Measurements from ENCODE around the gene TBC1D22A.

The TBC1D22A gene

DNA sequence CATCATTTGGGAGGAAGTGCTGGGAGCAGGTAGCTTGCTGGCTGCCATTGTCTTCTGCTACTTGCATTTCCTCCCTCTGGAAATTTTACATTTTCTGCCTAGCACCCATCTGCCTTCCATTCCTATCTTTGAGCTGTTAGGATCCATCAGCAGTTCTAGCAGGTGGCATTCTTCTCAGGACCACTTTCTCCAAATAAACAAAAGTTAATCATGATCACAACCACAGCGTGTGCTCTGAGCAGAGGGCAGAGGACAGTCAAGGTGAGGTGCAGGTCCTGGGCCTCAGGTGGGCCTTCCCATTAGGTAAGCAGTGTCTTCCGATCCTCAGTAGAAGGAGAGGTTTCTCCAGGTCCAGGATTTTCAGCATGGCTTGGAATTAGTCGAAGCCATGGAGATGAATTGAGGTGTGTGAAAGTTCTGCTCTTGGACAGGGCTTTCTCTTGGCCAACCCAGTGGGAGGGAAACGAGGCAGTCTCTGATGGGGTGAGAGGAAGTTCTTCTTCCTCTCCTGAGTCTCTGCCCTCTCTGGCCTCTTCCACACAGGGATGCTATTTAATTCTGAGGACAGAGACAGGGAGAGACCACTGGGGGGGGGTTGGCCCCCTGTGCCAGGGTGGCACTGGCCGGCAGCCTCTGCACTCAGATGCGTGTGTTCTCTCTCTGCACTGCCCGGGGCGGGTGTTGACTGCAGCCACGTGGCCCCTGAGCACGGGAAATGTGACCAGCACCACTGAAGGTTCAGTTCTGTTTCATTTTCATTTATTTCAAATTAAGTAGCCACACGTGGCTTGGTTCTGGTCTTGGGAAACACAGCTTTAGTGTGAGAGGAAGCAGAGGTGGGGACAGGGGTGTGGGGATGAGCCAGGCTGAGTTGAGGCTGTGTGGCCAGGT, 170.8 kb downstream of the TBC1D22A start:
- peaks cover 33 to 55% of the 10 kb centered on the region in 2 donors for H3K36me3 Mint-ChIP-seq
- no peaks in the 10 kb centered on the region for H3K27me3 Mint-ChIP-seq
- DNase-seq (no peak), ATAC-seq (replicated peaks) (no peak)
- H3K9me3 Mint-ChIP-seq, result no peaks in the 10 kb centered on the region
- no peak overlapping the region for H3K4me3 Mint-ChIP-seq
- H3K27ac Mint-ChIP-seq, result no peak overlapping the region
- H3K4me1 Mint-ChIP-seq, result peaks cover 22 to 37% of the 10 kb centered on the region in 2 donors

DNA sequence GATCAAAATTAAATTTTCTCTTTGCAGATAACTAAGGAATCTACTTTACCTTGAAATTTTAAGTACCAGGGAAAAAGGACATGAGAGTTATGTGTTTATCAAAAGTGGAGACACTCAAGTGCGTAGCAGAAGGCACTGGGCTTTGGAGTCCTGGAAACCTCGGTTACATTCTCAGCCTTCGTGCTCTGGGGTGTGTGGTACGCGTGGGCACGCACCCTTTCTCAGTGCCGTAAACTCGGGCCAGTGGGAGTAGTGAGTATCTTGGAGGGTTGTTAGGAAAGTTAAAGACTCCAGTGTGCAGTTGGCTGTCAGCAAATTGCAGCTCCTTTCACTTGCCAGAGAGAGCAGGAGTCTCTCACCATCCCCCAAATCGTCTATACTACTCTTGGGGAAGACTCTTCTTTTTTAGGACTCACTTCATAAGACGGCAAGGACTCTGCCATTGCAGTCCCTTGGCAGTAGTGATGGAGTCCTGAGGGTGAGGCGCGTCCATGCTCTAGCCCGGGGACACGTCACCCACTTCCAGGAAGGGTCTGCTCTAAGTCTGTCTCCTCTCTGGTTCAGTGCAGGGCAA, 171.8 kb downstream of the TBC1D22A start:
- H3K4me3 Mint-ChIP-seq, result no peak overlapping the region
- no peak for ATAC-seq (replicated peaks)

DNA sequence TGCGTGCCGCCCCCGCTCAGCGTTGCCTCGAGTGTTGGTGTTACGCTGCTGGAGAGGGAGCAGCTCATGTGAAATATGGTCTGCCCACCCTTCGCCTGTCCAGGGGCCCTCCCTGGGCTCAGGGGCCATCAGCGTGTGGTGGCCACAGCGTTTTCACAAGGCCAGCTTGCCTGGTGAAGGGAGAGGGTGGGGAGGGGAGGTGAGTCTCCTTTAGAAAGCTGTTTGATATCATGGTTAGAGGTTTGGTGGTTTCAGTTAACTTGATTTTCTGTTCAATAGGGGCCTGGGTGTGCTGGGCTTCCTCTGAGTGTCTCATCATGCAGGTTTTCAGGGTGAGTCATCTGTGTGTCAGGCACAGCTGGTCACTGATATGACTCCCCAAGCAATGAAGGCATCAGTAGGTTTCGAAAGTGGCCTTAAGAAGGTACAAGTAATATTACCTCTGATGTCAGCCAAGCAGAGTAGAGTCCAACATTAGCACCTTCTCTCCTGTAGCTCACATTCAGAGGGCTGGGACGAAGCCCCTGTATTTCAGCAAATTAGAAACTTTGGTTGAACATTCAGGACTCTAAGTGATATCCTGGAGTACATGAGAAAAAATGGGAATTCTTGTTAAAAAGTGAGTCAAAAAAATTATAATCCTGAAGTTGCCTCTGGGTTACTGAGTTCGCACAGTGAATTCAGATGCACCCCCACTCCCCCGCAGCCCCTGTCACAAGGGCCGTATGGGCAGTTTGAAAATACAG, 172.5 kb downstream of the TBC1D22A start:
- Mint-ChIP-seq H3K4me1 (peaks cover 28 to 44% of the 10 kb centered on the region in 2 donors), H3K9me3 (no peaks in the 10 kb centered on the region), H3K4me3 (no peak overlapping the region), H3K27me3 (no peaks in the 10 kb centered on the region), H3K27ac (no peak overlapping the region), H3K36me3 (peaks cover 39 to 59% of the 10 kb centered on the region in 2 donors)
- no peak for DNase-seq
- ATAC-seq (replicated peaks), result peak; percentile 91 to 98

More for the DNA sequence above, 171.8 kb downstream of the TBC1D22A start:
- H3K9me3 Mint-ChIP-seq, result no peaks in the 10 kb centered on the region
- DNase-seq, result no peak
- peaks cover 33 to 57% of the 10 kb centered on the region in 2 donors for H3K36me3 Mint-ChIP-seq
- no peaks in the 10 kb centered on the region for H3K27me3 Mint-ChIP-seq
- peaks cover 22 to 38% of the 10 kb centered on the region in 2 donors for H3K4me1 Mint-ChIP-seq
- H3K27ac Mint-ChIP-seq, result no peak overlapping the region

DNA sequence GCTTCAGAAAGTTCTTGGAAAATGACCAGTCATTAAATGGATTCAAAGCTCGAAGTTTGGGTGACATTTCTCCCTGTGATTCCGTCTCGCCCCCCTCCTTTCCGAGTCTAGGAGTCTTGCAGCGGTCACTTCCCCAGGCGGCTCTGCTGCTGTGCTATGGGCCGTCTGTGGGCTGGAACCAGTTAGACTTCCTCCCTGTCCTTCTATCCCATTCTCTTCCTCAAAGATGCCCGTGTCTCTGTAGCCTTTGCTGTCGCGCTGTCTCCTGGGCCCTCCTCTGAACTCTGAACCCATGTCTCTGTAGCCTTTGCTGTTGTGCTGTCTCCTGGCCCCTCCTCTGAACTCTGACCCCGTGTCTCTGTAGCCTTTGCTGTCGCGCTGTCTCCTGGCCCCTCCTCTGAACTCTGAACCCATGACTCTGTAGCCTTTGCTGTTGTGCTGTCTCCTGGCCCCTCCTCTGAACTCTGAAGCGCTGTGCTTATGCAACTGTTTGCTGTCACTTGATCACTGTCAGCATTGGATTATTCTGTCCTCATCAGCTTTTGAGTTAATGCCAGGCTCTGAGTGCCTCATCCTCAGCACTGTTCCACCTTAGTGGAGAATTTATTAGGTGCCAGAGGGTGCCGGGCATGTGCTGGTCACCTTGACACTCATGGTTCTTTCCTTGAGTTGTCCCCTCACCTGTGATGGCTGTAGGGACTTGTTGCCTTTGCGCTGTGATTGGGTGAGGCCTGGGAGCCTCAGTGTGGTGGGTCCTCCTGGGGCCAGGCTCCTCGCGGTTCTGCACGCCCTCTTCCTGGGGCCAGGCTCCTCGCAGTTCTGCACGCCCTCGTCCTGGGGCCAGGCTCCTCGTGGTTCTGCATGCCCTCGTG, 173.3 kb downstream of the TBC1D22A start:
- Mint-ChIP-seq H3K4me3 (no peak overlapping the region), H3K4me1 (peaks cover 28 to 44% of the 10 kb centered on the region in 2 donors), H3K36me3 (peaks cover 37 to 54% of the 10 kb centered on the region in 2 donors), H3K9me3 (no peaks in the 10 kb centered on the region), H3K27ac (peak overlapping the region; percentile 22), H3K27me3 (no peaks in the 10 kb centered on the region)
- ATAC-seq (replicated peaks) (no peak), DNase-seq (no peak)

DNA sequence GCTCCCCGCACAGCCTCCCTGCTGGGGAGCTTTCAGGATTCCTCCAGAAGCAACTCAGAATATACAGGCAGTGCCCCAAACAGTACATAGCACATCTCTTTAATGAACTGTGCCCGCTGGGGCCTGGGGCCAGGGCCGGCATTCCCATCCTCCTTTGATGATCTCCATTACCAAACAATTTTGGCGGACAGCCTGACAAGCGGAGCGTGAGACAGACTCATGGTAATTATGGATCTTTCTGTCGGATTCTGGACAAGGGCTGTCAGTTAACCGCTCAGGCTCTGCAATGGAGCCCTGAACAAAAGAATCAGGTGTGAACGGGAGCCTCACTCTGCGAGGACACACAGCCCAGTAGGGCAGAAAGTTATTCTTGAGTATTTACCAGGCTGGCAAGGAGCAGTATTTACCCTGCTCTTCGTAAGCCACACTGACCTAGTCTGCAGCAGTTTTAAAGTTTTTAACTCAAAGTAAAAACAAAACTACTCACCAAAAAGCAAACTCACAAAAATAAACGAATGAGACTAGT, 174.0 kb downstream of the TBC1D22A start:
- H3K4me1 Mint-ChIP-seq, result peaks cover 28 to 44% of the 10 kb centered on the region in 2 donors
- peaks cover 33 to 50% of the 10 kb centered on the region in 2 donors for H3K36me3 Mint-ChIP-seq
- H3K9me3 Mint-ChIP-seq, result no peaks in the 10 kb centered on the region
- H3K27ac Mint-ChIP-seq, result no peak overlapping the region
- no peak for ATAC-seq (replicated peaks)
- DNase-seq, result no peak
- no peak overlapping the region for H3K4me3 Mint-ChIP-seq
- no peaks in the 10 kb centered on the region for H3K27me3 Mint-ChIP-seq

DNA sequence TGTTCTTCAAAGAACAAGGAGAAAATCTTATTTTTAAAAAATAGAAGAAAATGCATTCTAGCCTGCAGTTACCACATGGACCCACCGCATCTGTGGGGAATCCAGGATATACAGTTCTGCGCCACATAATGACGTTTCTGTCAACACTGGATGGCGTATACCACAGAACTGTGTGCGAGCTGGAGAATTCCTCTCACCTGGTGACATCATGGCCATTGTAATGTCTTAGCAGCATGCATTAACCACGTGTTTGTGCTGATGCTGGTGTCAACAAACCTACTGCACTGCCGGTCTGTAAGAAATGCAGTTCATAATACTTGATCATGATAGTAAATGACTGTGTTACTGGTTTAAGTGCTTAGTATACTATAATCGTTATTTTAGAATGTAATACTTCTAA, 174.7 kb downstream of the TBC1D22A start:
- Mint-ChIP-seq H3K27ac (no peak overlapping the region), H3K36me3 (peaks cover 26 to 43% of the 10 kb centered on the region in 2 donors), H3K9me3 (no peaks in the 10 kb centered on the region), H3K4me3 (no peak overlapping the region), H3K4me1 (peaks cover 28 to 42% of the 10 kb centered on the region in 2 donors), H3K27me3 (no peaks in the 10 kb centered on the region)
- ATAC-seq (replicated peaks) (no peak), DNase-seq (no peak)

DNA sequence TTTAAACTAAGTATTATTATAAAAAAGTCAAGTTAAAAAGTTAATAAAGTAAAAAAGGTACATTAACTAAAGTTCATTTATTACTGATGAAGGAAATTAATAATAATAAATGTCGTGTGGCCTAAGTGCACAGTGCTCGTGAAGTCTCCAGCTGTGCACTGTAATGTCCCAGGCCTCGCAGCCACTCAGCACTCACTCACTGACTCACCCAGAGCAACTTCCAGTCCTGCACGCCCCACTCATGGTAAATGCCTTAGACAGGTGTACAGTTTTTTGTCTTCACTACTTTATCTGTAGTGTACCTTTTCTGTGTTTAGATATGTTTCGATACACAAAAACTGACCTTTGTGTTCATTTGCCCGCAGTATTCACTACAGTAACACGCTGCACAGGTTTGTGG, 175.5 kb downstream of the TBC1D22A start:
- no peaks in the 10 kb centered on the region for H3K27me3 Mint-ChIP-seq
- DNase-seq (no peak), ATAC-seq (replicated peaks) (no peak)
- H3K36me3 Mint-ChIP-seq, result peaks cover 28 to 43% of the 10 kb centered on the region in 2 donors
- no peaks in the 10 kb centered on the region for H3K9me3 Mint-ChIP-seq
- H3K4me3 Mint-ChIP-seq, result no peak overlapping the region
- H3K4me1 Mint-ChIP-seq, result peaks cover 28 to 49% of the 10 kb centered on the region in 2 donors
- no peak overlapping the region for H3K27ac Mint-ChIP-seq

DNA sequence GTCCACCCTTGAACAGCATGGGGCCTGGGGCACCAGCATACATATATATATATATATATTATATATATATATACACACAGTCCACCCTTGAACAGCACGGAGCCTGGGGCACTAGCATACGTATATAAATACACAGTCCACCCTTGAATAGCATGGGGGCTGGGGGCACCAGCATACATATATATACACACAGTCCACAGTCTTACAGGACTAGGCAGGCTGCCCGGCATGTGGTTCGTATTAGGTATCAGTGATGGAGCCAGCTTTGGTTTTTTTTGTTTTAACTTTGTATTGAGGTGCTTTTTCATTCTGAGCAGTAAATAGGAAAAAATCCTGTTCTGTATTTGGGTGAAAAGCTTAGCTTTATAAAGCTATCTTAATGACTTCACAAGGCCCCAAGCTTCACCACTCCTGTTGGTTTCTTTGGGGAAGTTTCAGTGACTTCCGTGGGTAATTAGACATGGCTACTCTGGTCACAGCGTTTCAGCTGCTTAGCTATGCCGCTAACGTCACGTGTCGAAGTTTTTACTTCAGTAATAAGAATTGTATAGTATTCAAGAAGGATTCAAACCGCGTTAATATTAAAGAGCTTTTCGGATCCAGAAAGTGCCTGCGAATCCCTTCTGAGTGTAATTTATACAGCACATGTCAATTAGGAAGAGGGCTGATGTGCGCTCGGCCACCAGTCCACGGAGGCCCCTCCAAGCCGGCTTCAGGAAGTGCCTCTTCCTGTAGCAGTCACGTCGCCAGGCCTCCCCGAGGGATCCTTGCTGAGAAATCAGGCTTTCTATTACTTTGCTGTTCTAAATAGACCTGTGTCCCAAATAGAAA, 179.7 kb downstream of the TBC1D22A start:
- DNase-seq (no peak), ATAC-seq (replicated peaks) (peak; percentile 73 to 81)
- peaks cover 21 to 38% of the 10 kb centered on the region in 2 donors for H3K4me1 Mint-ChIP-seq
- peak overlapping the region; percentile 68 to 70 for H3K4me3 Mint-ChIP-seq
- no peaks in the 10 kb centered on the region for H3K9me3 Mint-ChIP-seq
- H3K36me3 Mint-ChIP-seq, result peaks cover 22 to 31% of the 10 kb centered on the region in 2 donors
- H3K27ac Mint-ChIP-seq, result peak overlapping the region; percentile 93
- H3K27me3 Mint-ChIP-seq, result no peaks in the 10 kb centered on the region

DNA sequence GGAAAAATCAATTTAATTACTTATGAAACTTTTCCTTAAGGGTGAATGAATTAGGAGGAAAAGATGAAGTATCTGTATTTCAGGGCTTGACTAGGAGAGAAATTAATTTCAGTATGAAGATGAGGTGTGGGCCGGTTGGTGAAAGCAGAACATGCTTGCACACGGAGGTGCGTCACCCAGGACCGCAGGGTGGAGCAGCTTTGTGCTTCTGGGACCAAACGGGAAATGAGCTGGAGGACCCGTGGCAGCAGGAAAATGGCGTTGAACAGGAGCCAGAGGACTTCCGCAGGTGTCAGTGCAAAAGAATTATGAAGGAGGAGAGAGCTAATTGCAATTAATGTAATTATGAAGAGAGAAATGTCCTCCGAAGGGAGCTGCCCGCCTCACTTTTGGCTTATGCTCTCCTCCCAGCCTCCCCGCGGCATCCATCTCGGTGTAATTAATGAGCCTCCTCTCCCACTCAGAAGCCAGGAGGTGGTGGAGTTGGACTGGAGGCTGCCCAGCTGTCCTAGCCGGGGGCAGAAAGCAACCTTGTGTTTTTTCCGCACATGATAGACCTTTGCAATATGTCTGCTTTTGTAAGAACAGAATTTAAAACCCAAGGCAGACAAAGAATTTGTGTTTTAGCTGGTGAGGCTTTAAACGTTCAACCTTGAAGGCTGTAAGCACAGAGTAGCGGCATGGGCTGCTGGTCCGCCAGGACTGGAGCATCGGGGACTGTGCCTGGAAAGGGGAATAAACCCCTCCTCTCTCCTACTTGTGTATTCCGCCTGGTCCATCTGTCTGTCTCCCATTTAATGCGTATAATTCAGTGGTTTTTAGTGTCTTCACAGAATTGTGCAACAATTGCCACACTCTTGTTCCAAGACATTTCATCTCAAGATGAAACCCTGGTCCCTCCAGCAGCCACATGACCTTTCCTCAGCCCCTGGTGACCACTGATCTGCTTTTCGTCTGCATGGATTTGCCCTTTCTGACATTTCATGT, 180.6 kb downstream of the TBC1D22A start:
- Mint-ChIP-seq H3K4me3 (peak overlapping the region; percentile 68 to 70), H3K36me3 (peaks cover 25 to 36% of the 10 kb centered on the region in 2 donors), H3K27ac (peak overlapping the region; percentile 93), H3K4me1 (peaks cover 27 to 47% of the 10 kb centered on the region in 2 donors), H3K27me3 (no peaks in the 10 kb centered on the region), H3K9me3 (no peaks in the 10 kb centered on the region)
- peak; percentile 83 to 85 for ATAC-seq (replicated peaks)
- peak; percentile 16 for DNase-seq

DNA sequence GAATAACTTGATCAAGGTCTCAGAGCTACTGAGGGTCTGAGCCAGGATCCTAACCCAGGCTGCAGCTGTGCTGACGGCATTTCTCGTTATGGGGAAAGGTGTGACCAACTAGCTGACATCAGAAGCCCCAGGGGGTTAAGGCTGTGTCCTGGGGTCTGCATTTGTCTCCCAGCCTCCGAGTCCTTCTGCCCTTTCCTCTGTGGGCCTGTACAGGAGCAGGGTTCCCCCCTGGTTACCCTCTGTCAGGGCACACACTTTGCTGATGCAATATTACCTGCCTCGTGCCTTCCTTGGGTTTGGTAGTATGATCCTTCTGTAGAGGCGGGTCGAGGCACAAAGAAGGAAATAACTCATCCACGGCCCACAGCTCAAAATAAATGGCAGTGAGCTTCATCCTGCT, 183.0 kb downstream of the TBC1D22A start:
- Mint-ChIP-seq H3K27me3 (no peaks in the 10 kb centered on the region), H3K36me3 (peaks cover 36 to 46% of the 10 kb centered on the region in 2 donors), H3K4me1 (peaks cover 32 to 50% of the 10 kb centered on the region in 2 donors), H3K9me3 (no peaks in the 10 kb centered on the region), H3K27ac (no peak overlapping the region), H3K4me3 (no peak overlapping the region)
- no peak for DNase-seq
- ATAC-seq (replicated peaks), result no peak

DNA sequence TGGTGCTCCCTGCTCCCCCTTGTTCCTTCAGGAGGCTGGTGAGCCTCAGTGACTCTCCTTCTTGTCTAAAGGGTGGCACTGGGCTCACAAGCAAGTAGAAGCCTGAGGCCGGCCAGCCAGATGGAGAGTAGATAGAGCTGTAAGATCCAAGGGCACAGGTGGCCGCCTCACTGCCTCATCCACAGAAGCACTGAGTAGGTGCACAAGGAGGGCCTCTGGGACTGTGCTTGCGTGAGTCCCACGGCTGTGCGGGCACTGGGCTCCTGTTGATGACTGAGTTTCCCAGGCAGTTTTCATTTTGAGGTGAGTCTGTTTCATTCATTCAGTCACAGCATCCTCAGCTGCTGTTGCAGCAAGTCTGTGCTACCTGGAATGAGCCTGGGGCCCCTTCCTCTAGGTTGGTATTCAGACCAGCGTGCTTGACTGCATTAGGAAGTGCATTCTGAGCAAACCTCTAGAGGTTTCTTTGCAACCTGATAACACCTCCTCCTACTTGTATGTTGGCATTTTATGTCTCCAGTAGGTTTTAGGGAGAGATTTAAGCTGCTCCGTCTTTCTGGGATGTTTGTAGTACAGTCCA, 184.0 kb downstream of the TBC1D22A start:
- Mint-ChIP-seq H3K27ac (no peak overlapping the region), H3K4me1 (peaks cover 33 to 56% of the 10 kb centered on the region in 2 donors), H3K9me3 (no peaks in the 10 kb centered on the region), H3K27me3 (no peaks in the 10 kb centered on the region), H3K4me3 (peak overlapping the region in 1 of 2 donors; percentile 34), H3K36me3 (peaks cover 39 to 48% of the 10 kb centered on the region in 2 donors)
- DNase-seq, result no peak
- no peak for ATAC-seq (replicated peaks)
